ENCODE data around the gene DSP.

- no peak for TF ChIP-seq CTCF (IDR thresholded peaks at IDR 0.05; ENCODE audit: low read depth, low read length, missing input control)
- TF ChIP-seq RAD21 (IDR thresholded peaks at IDR 0.05) = no peak
Measured at GRCh38 chr6:7537565-7538174, 3.8 kb upstream of the DSP start.

Data from liver (tissue), 3 donors.